NCI-H128 (cell line): ENCODE results near the gene MAGEA9.
"Not testable (repeated sequence)": the region's sequence is repeated elsewhere in the genome, so short reads cannot be mapped to it uniquely, and the experiment has no call there.

Experiments used
- DNase-seq: peaks from one replicate; lab custom pipeline; 2025; ENCODE audit not compliant: unreplicated experiment; lab: John Stamatoyannopoulos, UW

MAGEA9 gene

DNA sequence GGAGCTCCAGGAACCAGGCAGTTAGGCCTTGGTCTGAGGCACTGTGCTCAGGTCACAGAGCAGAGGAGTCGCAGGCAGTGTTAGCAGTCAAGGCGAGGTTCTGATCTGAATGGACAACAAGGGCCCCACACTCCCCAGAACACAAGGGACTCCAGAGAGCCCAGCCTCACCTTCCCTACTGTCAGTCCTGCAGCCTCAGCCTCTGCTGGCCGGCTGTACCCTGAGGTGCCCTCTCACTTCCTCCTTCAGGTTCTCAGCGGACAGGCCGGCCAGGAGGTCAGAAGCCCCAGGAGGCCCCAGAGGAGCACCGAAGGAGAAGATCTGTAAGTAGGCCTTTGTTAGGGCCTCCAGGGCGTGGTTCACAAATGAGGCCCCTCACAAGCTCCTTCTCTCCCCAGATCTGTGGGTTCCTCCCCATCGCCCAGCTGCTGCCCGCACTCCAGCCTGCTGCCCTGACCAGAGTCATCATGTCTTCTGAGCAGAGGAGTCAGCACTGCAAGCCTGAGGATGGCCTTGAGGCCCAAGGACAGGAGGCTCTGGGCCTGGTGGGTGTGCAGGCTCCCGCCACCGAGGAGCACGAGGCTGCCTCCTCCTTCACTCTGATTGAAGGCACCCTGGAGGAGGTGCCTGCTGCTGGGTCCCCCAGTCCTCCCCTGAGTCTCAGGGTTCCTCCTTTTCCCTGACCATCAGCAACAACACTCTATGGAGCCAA lies 26.2 kb downstream of the MAGEA9 start:
- no peak for DNase-seq

DNA sequence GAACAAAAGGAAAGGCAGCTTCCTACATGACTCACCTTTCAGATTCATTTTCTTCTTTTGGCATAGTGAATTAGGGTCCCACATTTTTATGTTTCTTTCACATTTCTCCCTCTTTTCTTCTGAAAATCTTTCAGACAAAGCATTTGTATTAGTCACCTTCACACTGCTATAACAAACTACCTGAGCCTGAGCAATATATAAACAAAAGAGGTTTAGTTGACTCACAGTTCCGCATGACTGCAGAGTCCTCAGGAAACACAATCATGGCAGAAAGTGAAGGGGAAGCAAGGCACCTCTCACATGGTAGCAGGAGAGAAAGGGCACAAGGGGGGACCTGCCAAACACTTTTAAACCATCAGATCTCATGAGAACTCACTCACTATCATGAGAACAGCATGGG lies 36.9 kb downstream of the MAGEA9 start:
- no peak for DNase-seq

- no peak for DNase-seq
Observed at GRCh38 chrX:149819371-149819770, 37.6 kb downstream of the MAGEA9 start.

DNA sequence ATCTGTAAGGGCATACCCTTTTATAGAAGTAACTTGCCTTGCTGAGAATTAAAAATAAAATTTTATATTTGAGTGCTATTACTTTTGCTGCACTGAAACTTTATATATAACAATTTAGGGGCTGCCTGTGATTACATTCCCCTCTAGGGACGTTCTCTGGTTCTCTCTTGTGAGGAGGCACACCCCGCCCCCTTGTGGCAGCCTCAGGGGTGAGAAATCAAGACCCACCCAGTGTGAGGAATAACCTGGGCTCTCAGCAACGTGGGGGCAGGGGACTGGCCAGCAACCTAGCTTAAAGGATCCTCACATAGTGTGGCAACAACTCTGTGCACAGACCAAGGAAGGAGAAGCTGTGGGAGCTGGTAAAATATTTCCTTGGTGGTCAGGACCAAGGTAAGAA lies 43.7 kb downstream of the MAGEA9 start:
- DNase-seq, result no peak

DNA sequence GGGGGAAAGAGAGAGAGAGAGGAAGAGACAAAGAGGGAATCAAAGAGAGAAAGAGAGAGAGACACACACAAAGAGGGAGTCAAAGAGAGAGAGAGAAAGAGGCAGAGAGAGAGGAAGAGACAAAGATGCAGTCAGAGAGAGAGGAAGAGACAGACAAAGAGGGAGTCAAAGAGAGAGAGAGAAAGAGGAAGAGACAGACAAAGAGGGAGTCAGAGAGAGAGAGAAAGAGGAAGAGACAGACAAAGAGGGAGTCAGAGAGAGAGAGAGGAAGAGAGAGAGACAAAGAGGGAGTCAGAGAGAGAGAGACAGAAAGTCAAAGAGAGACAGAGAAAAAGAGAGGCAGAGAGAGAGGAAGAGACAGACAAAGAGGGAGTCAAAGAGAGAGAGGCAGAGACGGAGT lies 45.5 kb downstream of the MAGEA9 start:
- no peak for DNase-seq

GRCh38 chrX:149829751-149830191 lies 48.0 kb downstream of the MAGEA9 start:
- no peak for DNase-seq

DNA sequence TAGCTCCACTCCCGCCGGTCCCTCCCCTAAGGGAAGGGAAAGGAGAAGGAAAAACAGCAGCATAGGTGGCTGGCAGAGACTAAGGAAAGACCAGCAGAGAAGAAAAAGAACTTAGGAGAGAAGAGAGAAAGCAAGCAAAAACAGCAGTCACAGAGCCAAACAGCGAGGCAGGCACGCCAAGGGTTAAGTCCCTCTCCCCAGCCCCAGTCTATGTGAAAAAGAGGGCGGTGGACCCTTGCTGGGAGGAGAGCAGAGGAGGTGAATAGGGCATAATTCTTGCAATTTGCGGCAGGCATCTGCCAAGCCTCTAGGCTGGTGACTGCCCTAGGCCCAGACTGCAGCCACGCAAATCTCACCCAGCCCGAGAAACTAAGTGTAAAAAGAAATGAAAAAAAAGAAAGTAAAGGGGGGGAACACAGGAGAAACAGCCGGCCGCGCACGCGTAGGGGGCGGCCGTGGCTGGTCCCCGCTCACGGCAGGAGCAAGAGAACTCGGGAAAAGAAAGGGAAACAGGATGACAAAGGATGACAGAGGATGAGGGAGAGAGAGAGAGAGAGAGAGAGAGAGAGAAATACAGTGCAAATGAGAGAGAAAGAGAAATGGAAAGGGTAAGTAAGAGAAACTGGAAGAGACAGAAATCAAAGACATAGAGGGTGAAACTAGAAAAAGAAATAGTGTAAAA lies 48.6 kb downstream of the MAGEA9 start:
- DNase-seq, result no peak

DNA sequence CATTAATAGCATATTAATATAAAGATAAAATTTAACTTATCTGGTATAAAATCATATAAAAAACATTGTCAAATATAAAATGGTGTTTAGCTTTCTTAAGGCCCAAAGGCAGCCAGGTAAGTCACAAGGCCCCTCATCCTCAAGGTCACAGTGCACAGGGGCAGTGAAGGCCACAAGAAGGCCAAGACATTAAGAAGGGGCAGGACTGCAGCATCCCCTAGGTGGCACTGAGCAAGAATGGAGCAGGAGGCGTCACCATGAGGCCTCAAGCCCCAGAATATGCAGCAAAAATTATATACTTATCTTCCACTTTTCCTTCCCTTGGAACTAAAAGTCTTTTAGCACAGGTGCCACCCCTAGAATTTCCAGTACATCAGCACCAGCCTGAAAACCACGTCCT lies 49.7 kb downstream of the MAGEA9 start:
- no peak for DNase-seq

GRCh38 chrX:149836728-149837127 lies 55.0 kb downstream of the MAGEA9 start:
- DNase-seq, result not testable (repeated sequence)

- no peak for DNase-seq
Observed at GRCh38 chrX:149837167-149837566, 55.4 kb downstream of the MAGEA9 start.
